Immature natural killer cell (primary cell): ENCODE measurements around the gene JKAMP. TPM values are rescaled to one million over a fixed set of nuclear protein-coding genes. Genes with fewer than 3 reads are reported as not detected.

Experiments
- DNase-seq, 3 donors: peaks; one replicate each; pipeline ENCODE4 v3.0.0; 2022; ENCODE audit warnings: mixed read lengths in 1 of 3
- H3K27ac Mint-ChIP-seq, 6 donors: one replicate each; pipeline ENCODE4 v1.8.0; 2020; ENCODE audit warnings: mixed read lengths in 6 of 6, mild to moderate bottlenecking in 5 of 6, inconsistent platforms in 4 of 6, moderate library complexity in 3 of 6
- H3K27me3 Mint-ChIP-seq, 3 donors: one replicate each; pipeline ENCODE4 v1.8.0; 2020 to 2021; ENCODE audit warnings: low read depth in 3 of 3, mild to moderate bottlenecking in 3 of 3, mixed read lengths in 3 of 3, moderate library complexity in 3 of 3, inconsistent platforms in 1 of 3
- H3K36me3 Mint-ChIP-seq, 3 donors: one replicate each; pipeline ENCODE4 v1.8.0; 2020; ENCODE audit warnings: mixed read lengths in 3 of 3, inconsistent platforms in 2 of 3, mild to moderate bottlenecking in 2 of 3
- H3K4me1 Mint-ChIP-seq, 2 donors: one replicate each; pipeline ENCODE4 v1.8.0; 2020; ENCODE audit warnings: inconsistent platforms in 2 of 2, mild to moderate bottlenecking in 2 of 2, mixed read lengths in 2 of 2, moderate library complexity in 1 of 2
- H3K4me3 Mint-ChIP-seq, 5 donors: one replicate each; pipeline ENCODE4 v1.8.0; 2020; ENCODE audit warnings: mild to moderate bottlenecking in 5 of 5, mixed read lengths in 5 of 5, inconsistent platforms in 3 of 5, moderate library complexity in 3 of 5
- H3K9me3 Mint-ChIP-seq, 6 donors: one replicate each; pipeline ENCODE4 v1.8.0; 2020; ENCODE audit warnings: mild to moderate bottlenecking in 6 of 6, mixed read lengths in 6 of 6, inconsistent platforms in 4 of 6, moderate library complexity in 3 of 6
- polyA plus RNA-seq, 3 donors: library from polyadenylated mRNA; unstranded; fragments of 300-500 nt; fragmentation: Illumina TruSeq; gene quantifications; one replicate each; pipeline ENCODE4 v1.2.3, GENCODE V29; 2021

The JKAMP gene
- polyA plus RNA-seq, 3 donors from 2014 or later, result 58.0 to 109 (median 69.9) TPM

GRCh38 chr14:59463787-59464485 is 20.4 kb upstream of the JKAMP start:
- H3K36me3 Mint-ChIP-seq, result peaks cover 0 to 8% (median 3%) of the 10 kb centered on the region in 3 donors
- H3K4me1 Mint-ChIP-seq, result peaks cover 13 to 15% of the 10 kb centered on the region in 2 donors
- peak overlapping the region in 5 of 6 donors; percentile 45 to 80 (median 58) for H3K27ac Mint-ChIP-seq
- H3K27me3 Mint-ChIP-seq, result peaks cover 0 to 2% (median 2%) of the 10 kb centered on the region in 3 donors
- H3K9me3 Mint-ChIP-seq, result no peaks in the 10 kb centered on the region
- DNase-seq, result no peak
- H3K4me3 Mint-ChIP-seq, result peak overlapping the region; percentile 83 to 92 (median 91)

GRCh38 chr14:59464486-59465315 is 19.6 kb upstream of the JKAMP start:
- peaks cover 0 to 2% (median 2%) of the 10 kb centered on the region in 3 donors for H3K27me3 Mint-ChIP-seq
- H3K4me1 Mint-ChIP-seq, result peaks cover 13 to 15% of the 10 kb centered on the region in 2 donors
- peak; percentile 67 to 71 (median 67) for DNase-seq
- peaks cover 0 to 8% (median 3%) of the 10 kb centered on the region in 3 donors for H3K36me3 Mint-ChIP-seq
- H3K4me3 Mint-ChIP-seq, result peak overlapping the region; percentile 83 to 92 (median 91)
- peak overlapping the region in 4 of 6 donors; percentile 71 to 87 (median 82) for H3K27ac Mint-ChIP-seq
- H3K9me3 Mint-ChIP-seq, result no peaks in the 10 kb centered on the region

- Mint-ChIP-seq H3K36me3 (peaks cover 0 to 5% (median 0%) of the 10 kb centered on the region in 3 donors), H3K4me1 (peaks cover 13 to 15% of the 10 kb centered on the region in 2 donors), H3K27me3 (peaks cover 0 to 2% (median 0%) of the 10 kb centered on the region in 3 donors), H3K27ac (peak within 1 kb of the TSS; percentile 40 to 90 (median 82)), H3K4me3 (peak within 1 kb of the TSS; percentile 83 to 92 (median 91)), H3K9me3 (no peaks in the 10 kb centered on the region)
- DNase-seq, result peak; percentile 61 to 62 (median 62)
Observed at GRCh38 chr14:59465316-59466135, 18.8 kb upstream of the JKAMP start, which contains the start of gene GPR135. Gene GPR135, minus strand, starts transcription at chr14:59465380. Its CDS starts 154 bp downstream, at chr14:59465226.

- H3K36me3 Mint-ChIP-seq, result peaks cover 0 to 16% (median 9%) of the 10 kb centered on the region in 3 donors
- no peaks in the 10 kb centered on the region for H3K4me1 Mint-ChIP-seq
- no peaks in the 10 kb centered on the region for H3K27me3 Mint-ChIP-seq
- H3K4me3 Mint-ChIP-seq, result no peak overlapping the region
- H3K9me3 Mint-ChIP-seq, result no peaks in the 10 kb centered on the region
- DNase-seq, result no peak
- no peak overlapping the region for H3K27ac Mint-ChIP-seq
Observed at GRCh38 chr14:59474172-59474571, 10.1 kb upstream of the JKAMP start.

GRCh38 chr14:59475709-59476108 is 8.6 kb upstream of the JKAMP start:
- no peak for DNase-seq
- no peaks in the 10 kb centered on the region for H3K27me3 Mint-ChIP-seq

GRCh38 chr14:59478540-59478939 is 5.8 kb upstream of the JKAMP start:
- DNase-seq, result no peak
- Mint-ChIP-seq H3K4me1 (peaks cover 36 to 39% of the 10 kb centered on the region in 2 donors), H3K27me3 (peaks cover 0 to 5% (median 0%) of the 10 kb centered on the region in 3 donors), H3K4me3 (no peak overlapping the region), H3K36me3 (peaks cover 0 to 14% (median 6%) of the 10 kb centered on the region in 3 donors), H3K9me3 (no peaks in the 10 kb centered on the region), H3K27ac (peak overlapping the region in 1 of 6 donors; percentile 22)

More at GRCh38 chr14:59475709-59476108, 8.6 kb upstream of the JKAMP start:
- H3K4me1 Mint-ChIP-seq, result peaks cover 7 to 11% of the 10 kb centered on the region in 2 donors
- no peak overlapping the region for H3K27ac Mint-ChIP-seq
- peaks cover 0 to 16% (median 9%) of the 10 kb centered on the region in 3 donors for H3K36me3 Mint-ChIP-seq
- H3K4me3 Mint-ChIP-seq, result no peak overlapping the region
- no peaks in the 10 kb centered on the region for H3K9me3 Mint-ChIP-seq

- DNase-seq, result no peak
- Mint-ChIP-seq H3K27me3 (peaks cover 1 to 14% (median 11%) of the 10 kb centered on the region in 3 donors), H3K36me3 (peaks cover 0 to 12% (median 0%) of the 10 kb centered on the region in 3 donors), H3K4me3 (peak overlapping the region in 1 of 5 donors; percentile 10), H3K27ac (peak overlapping the region in 1 of 6 donors; percentile 18), H3K9me3 (no peaks in the 10 kb centered on the region), H3K4me1 (peaks cover 44 to 47% of the 10 kb centered on the region in 2 donors)
Observed at GRCh38 chr14:59480166-59480565, 4.2 kb upstream of the JKAMP start.

- H3K4me1 Mint-ChIP-seq, result peaks cover 53 to 59% of the 10 kb centered on the region in 2 donors
- peak overlapping the region in 1 of 6 donors; percentile 66 for H3K27ac Mint-ChIP-seq
- no peak overlapping the region for H3K4me3 Mint-ChIP-seq
Observed at GRCh38 chr14:59481407-59481806, 2.9 kb upstream of the JKAMP start.

GRCh38 chr14:59481871-59482540 is 2.3 kb upstream of the JKAMP start:
- peak overlapping the region in 4 of 5 donors; percentile 15 to 98 (median 98) for H3K4me3 Mint-ChIP-seq
- DNase-seq, result no peak
- H3K27ac Mint-ChIP-seq, result peak overlapping the region in 2 of 6 donors; percentile 62 to 69

More at GRCh38 chr14:59481407-59481806, 2.9 kb upstream of the JKAMP start:
- DNase-seq, result no peak
- Mint-ChIP-seq H3K36me3 (peaks cover 0 to 10% (median 0%) of the 10 kb centered on the region in 3 donors), H3K27me3 (peaks cover 1 to 14% (median 11%) of the 10 kb centered on the region in 3 donors), H3K9me3 (no peaks in the 10 kb centered on the region)

GRCh38 chr14:59482541-59483331 is 1.6 kb upstream of the JKAMP start:
- Mint-ChIP-seq H3K4me3 (peak overlapping the region; percentile 93 to 98 (median 98)), H3K27me3 (peaks cover 1 to 14% (median 11%) of the 10 kb centered on the region in 3 donors), H3K27ac (peak overlapping the region; percentile 7 to 97 (median 76)), H3K9me3 (no peaks in the 10 kb centered on the region), H3K36me3 (peaks cover 0 to 4% (median 0%) of the 10 kb centered on the region in 3 donors), H3K4me1 (peaks cover 55 to 67% of the 10 kb centered on the region in 2 donors)
- DNase-seq, result no peak

More at GRCh38 chr14:59481871-59482540, 2.3 kb upstream of the JKAMP start:
- Mint-ChIP-seq H3K36me3 (peaks cover 0 to 4% (median 0%) of the 10 kb centered on the region in 3 donors), H3K9me3 (no peaks in the 10 kb centered on the region), H3K27me3 (peaks cover 1 to 14% (median 11%) of the 10 kb centered on the region in 3 donors), H3K4me1 (peaks cover 55 to 63% of the 10 kb centered on the region in 2 donors)

GRCh38 chr14:59483363-59483762 is 954 bp upstream of the JKAMP start:
- DNase-seq, result no peak
- peak overlapping the region; percentile 93 to 98 (median 98) for H3K4me3 Mint-ChIP-seq
- H3K27me3 Mint-ChIP-seq, result peaks cover 1 to 14% (median 11%) of the 10 kb centered on the region in 3 donors
- H3K27ac Mint-ChIP-seq, result peak overlapping the region; percentile 7 to 97 (median 80)
- no peaks in the 10 kb centered on the region for H3K9me3 Mint-ChIP-seq
- H3K36me3 Mint-ChIP-seq, result peaks cover 0 to 8% (median 3%) of the 10 kb centered on the region in 3 donors
- peaks cover 55 to 73% of the 10 kb centered on the region in 2 donors for H3K4me1 Mint-ChIP-seq
